ENCODE data around the gene WNT7B. TPM values are rescaled to one million over a fixed set of nuclear protein-coding genes. Genes with fewer than 3 reads are reported as not detected.

Gene WNT7B
- polyA plus RNA-seq, 1 of the 3 experiments (the other 2 are of a cell fraction) = 0.13 TPM

- Histone ChIP-seq H3K4me3 (ENCODE audit: low read depth in 2 of 2, low read length in 1 of 2) (no peak overlapping the region), H3K36me3 (replicated peaks in 1 of 2; ENCODE audit: control insufficient read depth in 1 of 2, insufficient read depth in 2 of 2, low read length in 1 of 2) (no peaks in the 10 kb centered on the region), H3K79me2 (ENCODE audit: insufficient read depth) (no peaks in the 10 kb centered on the region), H3F3A (replicated peaks; ENCODE audit: insufficient read depth) (no peaks in the 10 kb centered on the region), H3K27ac (ENCODE audit: low read depth in 2 of 2, low read length in 1 of 2) (no peak overlapping the region), H4K20me1 (ENCODE audit: insufficient read depth) (no peaks in the 10 kb centered on the region), H3K4me2 (no peak overlapping the region), H3K9me3 (no peaks in the 10 kb centered on the region), H3K9ac (no peak overlapping the region), H2AFZ (ENCODE audit: low read depth) (no peak overlapping the region), H3K9me2 (no peaks in the 10 kb centered on the region), H3K4me1 (ENCODE audit: control insufficient read depth in 1 of 2, insufficient read depth in 2 of 2, low read depth in 1 of 2, low read length in 1 of 2) (peaks cover 4 to 5% of the 10 kb centered on the region in 2 experiments; a peak in 2 of 4 replicates), H3K27me3 (ENCODE audit: insufficient read depth) (peaks cover 12% of the 10 kb centered on the region)
- ChIA-PET CTCF (interaction anchor here (0.7 to 2.4 kb wide), 3 partner anchors 9 to 389 kb away, joined by 3 to 14 read pairs (median 7); no protein-coding TSS in a partner anchor), POLR2A (no interaction called here)
- DNase-seq = no peak
- WGBS (ENCODE audit: low lambda C conversion rate) = 94% methylated on average over 10 of the region's 17 CpGs
- TF ChIP-seq YY1 (IDR thresholded peaks at IDR 0.05; ENCODE audit: low read depth) = no peak
- TF ChIP-seq POLR2AphosphoS5 (IDR thresholded peaks at IDR 0.05; ENCODE audit: low read depth, low read length) = no peak
- no peak for TF ChIP-seq REST (IDR thresholded peaks at IDR 0.05; ENCODE audit: low read depth, low read length)
- no peak for TF ChIP-seq NRF1 (IDR thresholded peaks at IDR 0.05; ENCODE audit: low read depth, low read length)
These were observed 10.0 kb downstream of the WNT7B start for GRCh38 chr22:45966895-45967365.

- no peaks in the 10 kb centered on the region for H4K20me1 ChIP-seq (ENCODE audit: insufficient read depth)
- TF ChIP-seq SMC3 (IDR thresholded peaks at IDR 0.05; ENCODE audit: low read depth, low read length) (no peak), ZBTB33 (IDR thresholded peaks at IDR 0.05; ENCODE audit: borderline replicate concordance, low read depth) (no peak), GABPA (IDR thresholded peaks at IDR 0.05; ENCODE audit: low read depth) (no peak), RXRA (IDR thresholded peaks at IDR 0.05; ENCODE audit: borderline replicate concordance, low read depth) (no peak), PBX3 (IDR thresholded peaks at IDR 0.05) (no peak), FOXM1 (IDR thresholded peaks at IDR 0.05; ENCODE audit: low read depth) (no peak), EZH2phosphoT487 (IDR thresholded peaks at IDR 0.05; ENCODE audit: borderline replicate concordance, low read depth) (no peak), NRF1 (IDR thresholded peaks at IDR 0.05; ENCODE audit: low read depth, low read length) (no peak), NFIC (IDR thresholded peaks at IDR 0.05; ENCODE audit: borderline replicate concordance) (no peak), JUND (IDR thresholded peaks at IDR 0.05) (no peak), USF2 (IDR thresholded peaks at IDR 0.05; ENCODE audit: borderline replicate concordance, low read depth, low read length) (no peak), RFX5 (IDR thresholded peaks at IDR 0.05; ENCODE audit: low read length) (no peak), TCF12 (IDR thresholded peaks at IDR 0.05) (no peak), YY1 (IDR thresholded peaks at IDR 0.05; ENCODE audit: low read depth) (no peak)
These were observed 10.6 kb downstream of the WNT7B start for GRCh38 chr22:45966320-45966894.

More at GRCh38 chr22:45966320-45966894, 10.6 kb downstream of the WNT7B start:
- peaks cover 9% of the 10 kb centered on the region for H3K27me3 ChIP-seq (ENCODE audit: insufficient read depth)
- no peak overlapping the region for H3K4me3 ChIP-seq (ENCODE audit: low read depth in 2 of 2, low read length in 1 of 2)
- H3K36me3 ChIP-seq (replicated peaks in 1 of 2; ENCODE audit: control insufficient read depth in 1 of 2, insufficient read depth in 2 of 2, low read length in 1 of 2) = no peaks in the 10 kb centered on the region
- CTCF ChIA-PET = interaction anchor here (2.3 to 2.4 kb wide), 2 partner anchors 321 to 388 kb away, joined by 7 to 14 read pairs; no protein-coding TSS in a partner anchor
- no peaks in the 10 kb centered on the region for H3K9me2 ChIP-seq
- peaks cover 2 to 4% of the 10 kb centered on the region in 2 experiments; a peak in 2 of 4 replicates for H3K4me1 ChIP-seq (ENCODE audit: control insufficient read depth in 1 of 2, insufficient read depth in 2 of 2, low read depth in 1 of 2, low read length in 1 of 2)
- no peaks in the 10 kb centered on the region for H3K79me2 ChIP-seq (ENCODE audit: insufficient read depth)
- POLR2A ChIA-PET = no interaction called here
- 79% methylated on average over 11 of the region's 19 CpGs for WGBS (ENCODE audit: low lambda C conversion rate)
- no peak overlapping the region for H3K4me2 ChIP-seq
- DNase-seq = no peak
- no peak overlapping the region for H3K27ac ChIP-seq (ENCODE audit: low read depth in 2 of 2, low read length in 1 of 2)
- no peak overlapping the region for H2AFZ ChIP-seq (ENCODE audit: low read depth)
- H3K9ac ChIP-seq = no peak overlapping the region
- no peaks in the 10 kb centered on the region for H3K9me3 ChIP-seq
- H3F3A ChIP-seq (replicated peaks; ENCODE audit: insufficient read depth) = no peaks in the 10 kb centered on the region
